Measurements from ENCODE around the gene CHMP2B.
"Not testable (repeated sequence)": the region's sequence is repeated elsewhere in the genome, so short reads cannot be mapped to it uniquely, and the experiment has no call there.

Gene CHMP2B

DNA sequence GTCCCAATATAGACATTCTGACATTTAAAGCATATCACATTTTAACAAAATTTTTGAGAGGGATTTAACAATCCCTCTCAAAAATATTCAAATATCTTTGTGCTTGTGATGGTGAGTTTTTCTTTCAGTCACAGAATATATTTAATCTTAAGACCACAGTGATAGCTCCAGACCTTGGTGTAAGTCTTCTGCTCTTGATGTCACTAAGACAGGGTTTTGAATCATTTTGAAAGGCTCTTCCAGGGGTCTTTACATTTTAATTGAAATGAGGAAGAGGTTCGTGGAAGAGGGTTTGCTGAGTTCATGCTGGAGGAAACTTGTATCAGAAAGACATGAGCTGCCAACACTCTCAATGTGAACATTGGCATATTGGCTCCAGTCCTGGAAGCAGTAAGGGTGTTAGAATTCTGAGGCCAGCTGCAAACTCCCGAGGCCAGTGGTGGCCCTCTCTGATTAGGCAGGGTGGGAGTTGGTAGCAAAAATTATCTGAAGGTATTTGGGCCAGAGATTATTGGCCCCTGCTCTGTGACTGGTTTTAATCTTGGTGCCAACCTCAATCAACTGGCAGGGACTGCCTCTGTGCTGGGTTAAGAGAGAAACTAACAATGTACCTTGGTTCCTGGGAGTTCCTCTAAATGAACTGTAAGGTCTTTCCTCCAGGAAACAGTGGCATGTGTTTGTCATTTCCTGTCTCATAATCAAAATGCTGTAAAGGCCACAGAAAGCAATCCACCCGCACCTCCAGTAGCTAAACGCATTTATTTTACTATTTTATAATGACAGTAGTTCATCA, 44.0 kb downstream of the CHMP2B start:
- TF ChIP-seq, protein P1, sequence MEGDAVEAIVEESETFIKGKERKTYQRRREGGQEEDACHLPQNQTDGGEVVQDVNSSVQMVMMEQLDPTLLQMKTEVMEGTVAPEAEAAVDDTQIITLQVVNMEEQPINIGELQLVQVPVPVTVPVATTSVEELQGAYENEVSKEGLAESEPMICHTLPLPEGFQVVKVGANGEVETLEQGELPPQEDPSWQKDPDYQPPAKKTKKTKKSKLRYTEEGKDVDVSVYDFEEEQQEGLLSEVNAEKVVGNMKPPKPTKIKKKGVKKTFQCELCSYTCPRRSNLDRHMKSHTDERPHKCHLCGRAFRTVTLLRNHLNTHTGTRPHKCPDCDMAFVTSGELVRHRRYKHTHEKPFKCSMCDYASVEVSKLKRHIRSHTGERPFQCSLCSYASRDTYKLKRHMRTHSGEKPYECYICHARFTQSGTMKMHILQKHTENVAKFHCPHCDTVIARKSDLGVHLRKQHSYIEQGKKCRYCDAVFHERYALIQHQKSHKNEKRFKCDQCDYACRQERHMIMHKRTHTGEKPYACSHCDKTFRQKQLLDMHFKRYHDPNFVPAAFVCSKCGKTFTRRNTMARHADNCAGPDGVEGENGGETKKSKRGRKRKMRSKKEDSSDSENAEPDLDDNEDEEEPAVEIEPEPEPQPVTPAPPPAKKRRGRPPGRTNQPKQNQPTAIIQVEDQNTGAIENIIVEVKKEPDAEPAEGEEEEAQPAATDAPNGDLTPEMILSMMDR (IDR thresholded peaks at IDR 0.05; ENCODE audit: control insufficient read depth, extremely low read depth, insufficient read depth): no peak
- no peak for DNase-seq (ENCODE audit: low read depth)
- H3K4me3 ChIP-seq (ENCODE audit: low read depth, low read length): no peak overlapping the region

DNA sequence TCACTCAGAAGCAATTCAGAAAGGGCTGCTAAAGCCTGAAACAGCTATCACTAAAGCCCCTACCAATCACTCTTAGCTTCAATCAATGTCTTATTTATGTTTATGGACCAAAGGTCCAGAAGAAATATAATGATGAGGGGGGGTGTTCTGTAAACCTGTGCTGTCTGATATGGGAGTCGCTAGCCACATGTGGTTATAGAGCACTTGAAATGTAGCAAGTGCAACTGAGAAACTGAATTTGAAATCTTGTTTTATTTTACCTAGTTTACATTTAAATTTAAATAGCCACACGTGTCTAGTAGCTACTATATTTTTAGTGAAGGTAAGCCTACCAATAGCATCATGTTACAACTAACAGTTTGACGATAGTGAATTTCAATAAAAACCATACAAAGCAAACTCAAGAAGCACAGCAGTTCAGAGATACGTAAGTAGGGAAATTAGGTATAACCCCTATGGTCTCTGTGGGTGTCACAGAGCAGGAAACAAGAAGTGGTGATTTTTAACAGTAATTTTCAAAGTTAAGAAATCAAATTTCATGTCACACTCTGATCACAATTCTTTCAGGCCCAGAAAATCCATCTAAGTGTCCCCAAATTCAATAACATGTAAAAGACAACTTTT, 45.7 kb downstream of the CHMP2B start:
- no peak for DNase-seq (ENCODE audit: low read depth)
- no peak overlapping the region for H3K4me3 ChIP-seq (ENCODE audit: low read depth, low read length)
- TF ChIP-seq, protein P1 (IDR thresholded peaks at IDR 0.05; ENCODE audit: control insufficient read depth, extremely low read depth, insufficient read depth): no peak

DNA sequence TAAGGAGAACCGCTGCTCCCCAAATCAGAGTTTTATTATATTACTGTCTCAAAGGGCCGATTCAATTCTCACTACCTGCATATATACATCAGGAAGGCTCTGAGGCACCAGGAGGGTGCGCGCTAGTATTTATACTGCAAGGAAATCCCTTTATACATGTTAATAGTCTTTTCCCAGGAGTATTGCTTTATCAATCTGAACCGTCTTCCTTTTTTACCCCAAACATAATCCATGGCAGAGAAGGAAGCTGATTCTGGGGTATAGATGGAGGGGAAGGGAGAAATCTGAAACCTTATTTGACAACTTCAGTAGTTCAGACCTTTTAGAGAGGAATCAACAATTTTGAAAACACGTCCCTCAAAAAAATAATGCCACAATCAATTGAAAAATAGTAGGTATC, 49.4 kb downstream of the CHMP2B start, which contains the start of gene POU1F1:
Gene POU1F1, minus strand, starts transcription at position 101 of the 400 bp plus-strand sequence. CDS start 122 bp downstream, outside the sequence.
- DNase-seq (ENCODE audit: low read depth): no peak
- TF ChIP-seq, protein P1 (IDR thresholded peaks at IDR 0.05; ENCODE audit: control insufficient read depth, extremely low read depth, insufficient read depth): no peak
- H3K4me3 ChIP-seq (ENCODE audit: low read depth, low read length): no peak within 1 kb of the TSS

DNA sequence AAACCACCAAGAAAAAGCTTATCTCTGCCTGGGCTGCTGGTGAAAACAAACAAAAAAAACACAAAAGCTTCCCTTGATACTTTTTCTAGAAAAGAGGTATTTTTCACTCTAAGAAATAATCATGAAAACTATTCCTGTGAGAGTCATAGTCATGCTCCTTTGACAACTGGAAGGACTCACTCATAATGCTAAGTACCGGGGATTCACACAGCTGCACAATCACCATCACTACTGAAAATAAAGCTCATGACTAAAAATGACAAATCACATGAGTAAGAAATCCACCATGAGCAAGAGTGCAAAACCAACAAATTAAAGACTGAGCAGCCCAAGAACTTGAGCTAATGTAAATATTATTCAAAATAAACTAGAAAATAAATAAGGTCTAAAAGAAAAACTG, 59.9 kb downstream of the CHMP2B start:
- TF ChIP-seq, protein P1 (IDR thresholded peaks at IDR 0.05; ENCODE audit: control insufficient read depth, extremely low read depth, insufficient read depth): no peak
- DNase-seq (ENCODE audit: low read depth): no peak
- H3K4me3 ChIP-seq (ENCODE audit: low read depth, low read length): no peak overlapping the region

DNA sequence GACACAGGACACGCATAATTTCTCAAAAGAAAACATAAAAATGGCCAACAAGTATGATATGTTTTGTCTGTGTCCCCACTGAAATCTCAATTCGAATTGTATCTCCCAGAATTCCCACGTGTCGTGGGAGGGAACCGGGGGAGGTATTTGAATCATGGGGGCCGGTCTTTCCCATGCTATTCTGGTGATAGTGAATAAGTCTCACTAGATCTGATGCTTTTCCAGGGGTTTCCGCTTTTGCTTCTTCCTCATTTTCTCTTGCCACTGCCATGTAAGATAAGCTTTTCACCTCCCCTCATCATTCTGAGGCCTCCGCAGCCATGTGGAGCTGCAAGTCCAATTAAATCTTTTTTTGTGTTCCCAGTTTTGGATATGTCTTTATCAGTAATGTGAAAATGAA, 61.3 kb downstream of the CHMP2B start:
- DNase-seq (ENCODE audit: low read depth): no peak
- TF ChIP-seq, protein P1 (IDR thresholded peaks at IDR 0.05; ENCODE audit: control insufficient read depth, extremely low read depth, insufficient read depth): no peak
- H3K4me3 ChIP-seq (ENCODE audit: low read depth, low read length): no peak overlapping the region

DNA sequence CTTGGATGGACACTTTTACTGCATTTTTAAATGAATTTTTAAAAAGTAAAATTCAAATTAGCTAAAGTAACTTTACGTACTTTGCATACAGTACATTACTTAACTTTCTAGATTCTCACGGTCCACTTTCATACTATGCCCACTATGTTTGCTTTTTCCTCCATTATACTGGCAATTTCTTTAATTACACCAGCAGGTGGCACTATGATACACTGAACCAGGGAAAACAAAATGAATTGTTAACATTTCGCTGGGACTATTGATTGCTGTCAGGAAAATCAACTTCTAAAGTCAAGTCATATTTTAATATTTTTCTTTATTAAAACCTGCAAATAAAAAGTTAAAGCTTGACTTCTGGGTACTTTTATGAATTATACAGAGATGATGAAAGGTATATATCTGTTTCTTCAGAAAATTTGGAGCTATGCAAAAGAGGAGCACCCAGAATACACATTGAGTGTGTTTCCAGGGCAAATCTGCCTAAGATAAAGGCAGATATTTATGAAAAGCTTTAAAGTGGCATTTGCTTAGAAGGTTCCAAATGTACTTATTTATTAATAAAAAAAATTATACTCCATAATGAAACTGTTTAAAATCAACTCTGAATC, 71.1 kb downstream of the CHMP2B start:
- DNase-seq (ENCODE audit: low read depth): no peak
- TF ChIP-seq, protein P1 (IDR thresholded peaks at IDR 0.05; ENCODE audit: control insufficient read depth, extremely low read depth, insufficient read depth): peak; percentile 67
- H3K4me3 ChIP-seq (ENCODE audit: low read depth, low read length): no peak overlapping the region

DNA sequence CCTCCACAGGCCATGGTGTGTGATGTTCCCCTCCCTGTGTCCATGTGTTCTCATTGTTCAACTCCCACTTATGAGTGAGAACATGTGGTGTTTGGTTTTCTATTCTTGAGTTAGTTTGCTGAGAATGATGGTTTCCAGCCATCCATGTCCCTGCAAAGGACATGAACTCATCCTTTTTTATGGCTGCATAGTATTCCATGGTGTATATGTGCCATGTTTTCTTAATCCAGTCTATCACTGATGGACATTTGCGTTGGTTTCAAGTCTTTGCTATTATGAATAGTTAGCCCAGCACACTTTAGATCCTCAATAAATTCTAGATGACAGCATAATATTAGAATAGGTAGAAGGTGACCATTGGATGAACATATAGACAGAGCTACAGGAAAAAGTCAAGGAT, 77.9 kb downstream of the CHMP2B start:
- H3K4me3 ChIP-seq (ENCODE audit: low read depth, low read length); DNase-seq (ENCODE audit: low read depth): not testable (repeated sequence)

Data from LNCaP clone FGC (cell line).